AG09309 (cell line): Measurements from ENCODE around the gene TBRG1.

Experiments used
- DNase-seq: peaks from one replicate; pipeline ENCODE4 v3.0.0-alpha.2; 2010; ENCODE audit warnings: low read depth
- H3K4me3 ChIP-seq: 2 replicates; pipeline ENCODE4 v1.5.1; 2011; ENCODE audit warnings: mild to moderate bottlenecking, low read depth, low read length, moderate library complexity; ENCODE audit not compliant: control insufficient read depth
- CTCF ChIP-seq: IDR thresholded peaks from 2 replicates; pipeline ENCODE4 v1.5.1; 2011; ENCODE audit warnings: mild to moderate bottlenecking, low read depth, low read length, inconsistent platforms; ENCODE audit not compliant: insufficient read depth, control insufficient read depth; ENCODE audit errors: missing control alignments

Gene TBRG1

GRCh38 chr11:124584681-124585372, 37.8 kb upstream of the TBRG1 start:
- no peak overlapping the region for H3K4me3 ChIP-seq
- DNase-seq, result no peak
- TF ChIP-seq CTCF, result no peak

- no peak overlapping the region for H3K4me3 ChIP-seq
- TF ChIP-seq CTCF, result peak; percentile 75
- peak; percentile 20 for DNase-seq
Observed at GRCh38 chr11:124586238-124586860, 36.3 kb upstream of the TBRG1 start.

- H3K4me3 ChIP-seq, result no peak overlapping the region
- TF ChIP-seq CTCF, result no peak
- DNase-seq, result no peak
Observed at GRCh38 chr11:124591430-124591829, 31.2 kb upstream of the TBRG1 start.

GRCh38 chr11:124592627-124593026, 30.0 kb upstream of the TBRG1 start:
- no peak for DNase-seq
- no peak for TF ChIP-seq CTCF
- no peak overlapping the region for H3K4me3 ChIP-seq

GRCh38 chr11:124595302-124595701, 27.4 kb upstream of the TBRG1 start:
- H3K4me3 ChIP-seq, result no peak overlapping the region
- DNase-seq, result no peak
- no peak for TF ChIP-seq CTCF

GRCh38 chr11:124597626-124598025, 25.0 kb upstream of the TBRG1 start:
- no peak for DNase-seq
- H3K4me3 ChIP-seq, result no peak overlapping the region
- TF ChIP-seq CTCF, result no peak
